ENCODE data around the gene SPESP1.

SPESP1 gene

GRCh38 chr15:68992696-68993095, 62.4 kb downstream of the SPESP1 start:
- DNase-seq (ENCODE audit: low spot score): no peak

GRCh38 chr15:68993276-68993675, 63.0 kb downstream of the SPESP1 start:
- no peak for DNase-seq (ENCODE audit: low spot score)

- DNase-seq (ENCODE audit: low spot score): no peak
Measured at GRCh38 chr15:68994149-68994548, 63.8 kb downstream of the SPESP1 start.

- no peak for DNase-seq (ENCODE audit: low spot score)
Measured at GRCh38 chr15:68994981-68995761, 64.8 kb downstream of the SPESP1 start.
